ENCODE results near the gene IL4R.

IL4R gene

DNA sequence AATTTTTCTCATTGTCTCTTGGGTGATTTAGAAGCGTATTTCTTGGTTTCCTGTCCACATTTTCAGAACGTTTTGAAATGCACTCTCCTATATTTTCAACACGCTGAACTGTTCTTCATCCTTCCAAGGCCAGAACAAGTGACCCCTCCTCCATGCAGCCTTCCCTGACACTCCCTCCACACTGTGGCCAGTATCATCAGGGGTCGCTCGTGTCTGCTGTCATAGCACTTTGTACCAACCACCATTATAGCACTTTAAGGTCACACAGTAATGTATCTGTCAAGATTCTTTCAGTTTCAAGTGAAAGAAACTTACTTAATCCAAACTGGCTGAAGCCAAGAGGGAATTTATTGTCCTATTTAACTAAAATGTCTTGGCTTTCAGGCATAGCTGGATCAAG lies 70.7 kb downstream of the IL4R start:
- no peak overlapping the region for H3K4me3 ChIP-seq (replicated peaks; ENCODE audit: low read depth, low read length)

DNA sequence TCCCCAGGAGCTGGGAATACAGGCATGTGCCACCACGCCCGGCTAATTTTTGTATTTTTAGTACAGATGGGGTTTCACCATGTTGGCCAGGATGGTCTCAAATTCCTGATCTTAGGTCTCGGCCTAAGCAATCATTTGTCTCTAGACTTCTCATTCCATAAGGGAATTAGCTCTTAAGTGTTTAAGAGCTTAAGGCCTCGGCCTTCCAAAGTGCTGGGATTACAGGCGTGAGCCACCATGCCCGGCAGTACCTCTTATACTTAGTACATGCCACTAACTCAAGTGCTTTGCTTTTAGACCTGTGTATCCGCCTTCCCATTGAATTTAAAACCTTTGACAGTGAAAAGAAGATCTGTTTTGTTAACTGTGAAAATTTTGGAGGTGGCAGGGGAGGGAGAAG lies 71.6 kb downstream of the IL4R start:
- Histone ChIP-seq H3K36me3 (ENCODE audit: control insufficient read depth, insufficient read depth, low read length) (no peaks in the 10 kb centered on the region), H3K4me3 (replicated peaks; ENCODE audit: low read depth, low read length) (no peak overlapping the region), H3K27me3 (replicated peaks; ENCODE audit: control insufficient read depth, insufficient read depth, low read length) (no peaks in the 10 kb centered on the region)
- TF ChIP-seq, protein P1, sequence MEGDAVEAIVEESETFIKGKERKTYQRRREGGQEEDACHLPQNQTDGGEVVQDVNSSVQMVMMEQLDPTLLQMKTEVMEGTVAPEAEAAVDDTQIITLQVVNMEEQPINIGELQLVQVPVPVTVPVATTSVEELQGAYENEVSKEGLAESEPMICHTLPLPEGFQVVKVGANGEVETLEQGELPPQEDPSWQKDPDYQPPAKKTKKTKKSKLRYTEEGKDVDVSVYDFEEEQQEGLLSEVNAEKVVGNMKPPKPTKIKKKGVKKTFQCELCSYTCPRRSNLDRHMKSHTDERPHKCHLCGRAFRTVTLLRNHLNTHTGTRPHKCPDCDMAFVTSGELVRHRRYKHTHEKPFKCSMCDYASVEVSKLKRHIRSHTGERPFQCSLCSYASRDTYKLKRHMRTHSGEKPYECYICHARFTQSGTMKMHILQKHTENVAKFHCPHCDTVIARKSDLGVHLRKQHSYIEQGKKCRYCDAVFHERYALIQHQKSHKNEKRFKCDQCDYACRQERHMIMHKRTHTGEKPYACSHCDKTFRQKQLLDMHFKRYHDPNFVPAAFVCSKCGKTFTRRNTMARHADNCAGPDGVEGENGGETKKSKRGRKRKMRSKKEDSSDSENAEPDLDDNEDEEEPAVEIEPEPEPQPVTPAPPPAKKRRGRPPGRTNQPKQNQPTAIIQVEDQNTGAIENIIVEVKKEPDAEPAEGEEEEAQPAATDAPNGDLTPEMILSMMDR (IDR thresholded peaks at IDR 0.05; ENCODE audit: insufficient read depth, low read length, poor library complexity, severe bottlenecking): no peak
- DNase-seq (ENCODE audit: extremely low read depth, insufficient read length): no peak

More for the DNA sequence above, 70.7 kb downstream of the IL4R start:
- Histone ChIP-seq H3K36me3 (ENCODE audit: control insufficient read depth, insufficient read depth, low read length) (no peaks in the 10 kb centered on the region), H3K27me3 (replicated peaks; ENCODE audit: control insufficient read depth, insufficient read depth, low read length) (no peaks in the 10 kb centered on the region)
- TF ChIP-seq, protein P1 (IDR thresholded peaks at IDR 0.05; ENCODE audit: insufficient read depth, low read length, poor library complexity, severe bottlenecking): no peak
- DNase-seq (ENCODE audit: extremely low read depth, insufficient read length): no peak

DNA sequence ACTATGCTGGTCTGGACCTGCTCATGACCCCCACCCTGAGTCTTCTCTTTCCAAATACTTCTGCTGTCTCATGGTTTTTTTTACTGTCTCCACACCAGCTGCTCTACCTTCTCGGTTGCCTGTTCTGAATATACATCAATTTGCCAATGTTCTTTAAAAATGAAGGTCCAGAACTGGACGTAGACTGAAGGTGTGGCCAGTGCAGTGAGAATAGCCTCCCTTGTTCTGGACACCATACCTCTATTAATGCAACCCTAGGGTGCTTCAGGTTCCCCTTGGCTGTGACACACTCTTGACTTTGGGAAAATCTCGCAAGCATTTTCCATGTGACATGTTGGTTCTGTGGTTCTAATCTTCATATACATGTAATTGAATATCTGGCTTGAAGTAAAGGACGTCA lies 72.9 kb downstream of the IL4R start:
- H3K27me3 ChIP-seq (replicated peaks; ENCODE audit: control insufficient read depth, insufficient read depth, low read length): no peaks in the 10 kb centered on the region
- no peaks in the 10 kb centered on the region for H3K36me3 ChIP-seq (ENCODE audit: control insufficient read depth, insufficient read depth, low read length)
- no peak for DNase-seq (ENCODE audit: extremely low read depth, insufficient read length)
- TF ChIP-seq, protein P1 (IDR thresholded peaks at IDR 0.05; ENCODE audit: insufficient read depth, low read length, poor library complexity, severe bottlenecking): no peak
- H3K4me3 ChIP-seq (replicated peaks; ENCODE audit: low read depth, low read length): no peak overlapping the region

DNA sequence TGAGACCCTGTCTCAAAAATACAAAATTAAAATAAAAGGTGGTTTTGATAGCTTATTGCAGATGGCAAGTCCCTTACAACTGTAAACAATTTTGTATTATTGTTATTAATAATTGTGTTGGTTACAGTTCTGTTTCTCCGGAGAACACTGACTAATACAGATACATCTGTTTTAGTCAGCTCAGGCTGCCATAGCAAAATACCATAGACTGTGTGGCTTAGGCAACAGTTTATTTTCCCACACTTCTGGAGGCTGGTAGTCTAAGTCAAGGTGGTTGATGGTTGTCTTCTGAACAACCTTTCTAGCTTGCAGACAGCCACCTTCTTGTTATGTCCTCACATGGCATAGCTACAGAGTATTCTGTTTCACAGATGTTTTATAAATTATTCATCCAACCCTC lies 74.0 kb downstream of the IL4R start:
- Histone ChIP-seq H3K4me3 (replicated peaks; ENCODE audit: low read depth, low read length) (no peak overlapping the region), H3K36me3 (ENCODE audit: control insufficient read depth, insufficient read depth, low read length) (no peaks in the 10 kb centered on the region), H3K27me3 (replicated peaks; ENCODE audit: control insufficient read depth, insufficient read depth, low read length) (no peaks in the 10 kb centered on the region)
- no peak for DNase-seq (ENCODE audit: extremely low read depth, insufficient read length)
- TF ChIP-seq, protein P1 (IDR thresholded peaks at IDR 0.05; ENCODE audit: insufficient read depth, low read length, poor library complexity, severe bottlenecking): no peak

DNA sequence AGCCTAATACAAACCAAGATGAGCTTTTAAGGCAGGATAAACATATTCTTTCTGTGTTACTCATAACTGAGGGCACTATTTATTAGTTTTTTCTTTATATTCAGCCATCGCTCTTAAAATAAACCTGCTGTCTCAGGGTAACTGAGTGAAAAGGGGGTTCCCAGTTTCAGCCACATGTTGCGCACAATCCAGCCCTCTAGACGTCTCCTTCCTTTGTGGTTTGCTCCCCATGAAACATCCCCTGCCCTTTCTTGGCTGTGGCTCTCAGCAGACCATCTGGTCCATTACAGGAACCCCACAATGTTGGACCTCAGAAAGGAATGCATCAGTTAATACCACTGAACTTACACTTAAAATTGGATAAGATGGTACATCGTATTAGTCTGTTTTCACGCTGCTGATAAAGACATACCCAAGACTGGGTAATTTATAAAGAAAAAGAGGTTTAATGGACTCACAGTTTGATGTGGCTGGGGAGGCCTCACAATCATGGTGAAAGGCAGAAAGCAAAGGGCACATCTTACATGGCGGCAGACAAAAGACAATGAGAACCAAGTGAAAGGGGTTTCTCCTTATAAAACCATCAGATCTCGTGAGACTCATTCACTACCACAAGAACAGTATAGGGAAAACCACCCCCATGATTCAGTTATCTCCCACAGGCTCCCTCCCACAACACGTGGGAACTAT lies 75.6 kb downstream of the IL4R start:
- TF ChIP-seq, protein P1 (IDR thresholded peaks at IDR 0.05; ENCODE audit: insufficient read depth, low read length, poor library complexity, severe bottlenecking): no peak
- DNase-seq (ENCODE audit: extremely low read depth, insufficient read length): no peak
- no peak overlapping the region for H3K4me3 ChIP-seq (replicated peaks; ENCODE audit: low read depth, low read length)
- no peaks in the 10 kb centered on the region for H3K36me3 ChIP-seq (ENCODE audit: control insufficient read depth, insufficient read depth, low read length)
- H3K27me3 ChIP-seq (replicated peaks; ENCODE audit: control insufficient read depth, insufficient read depth, low read length): no peaks in the 10 kb centered on the region

DNA sequence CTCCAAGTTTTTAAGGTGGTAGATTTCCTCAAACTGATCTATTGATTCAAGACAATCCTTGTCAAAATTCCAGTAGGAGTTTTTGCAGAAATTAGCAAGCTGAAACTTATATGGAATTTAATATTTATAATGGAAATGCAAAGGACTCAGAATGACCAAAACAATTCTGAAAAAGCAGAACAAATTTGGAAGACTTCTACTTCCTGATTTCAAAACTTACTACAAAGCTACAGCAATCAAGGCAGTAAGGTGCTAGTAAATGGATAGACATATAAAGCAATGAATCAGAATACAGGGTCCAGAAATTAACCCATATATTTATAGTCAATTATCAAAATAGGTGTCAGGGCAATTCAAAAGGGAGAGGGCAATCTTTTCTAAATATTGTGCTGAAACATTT lies 76.4 kb downstream of the IL4R start:
- no peaks in the 10 kb centered on the region for H3K27me3 ChIP-seq (replicated peaks; ENCODE audit: control insufficient read depth, insufficient read depth, low read length)
- no peak overlapping the region for H3K4me3 ChIP-seq (replicated peaks; ENCODE audit: low read depth, low read length)
- H3K36me3 ChIP-seq (ENCODE audit: control insufficient read depth, insufficient read depth, low read length): no peaks in the 10 kb centered on the region
- TF ChIP-seq, protein P1 (IDR thresholded peaks at IDR 0.05; ENCODE audit: insufficient read depth, low read length, poor library complexity, severe bottlenecking): no peak
- no peak for DNase-seq (ENCODE audit: extremely low read depth, insufficient read length)

Measured in GM06990 (cell line).